Measurements from ENCODE around the gene SEMA4A. TPM values are rescaled to one million over a fixed set of nuclear protein-coding genes. Genes with fewer than 3 reads are reported as not detected.

Gene SEMA4A
- total RNA-seq, 3 donors from 2014 or later = 1.4 to 21.5 (median 9.2) TPM

DNA sequence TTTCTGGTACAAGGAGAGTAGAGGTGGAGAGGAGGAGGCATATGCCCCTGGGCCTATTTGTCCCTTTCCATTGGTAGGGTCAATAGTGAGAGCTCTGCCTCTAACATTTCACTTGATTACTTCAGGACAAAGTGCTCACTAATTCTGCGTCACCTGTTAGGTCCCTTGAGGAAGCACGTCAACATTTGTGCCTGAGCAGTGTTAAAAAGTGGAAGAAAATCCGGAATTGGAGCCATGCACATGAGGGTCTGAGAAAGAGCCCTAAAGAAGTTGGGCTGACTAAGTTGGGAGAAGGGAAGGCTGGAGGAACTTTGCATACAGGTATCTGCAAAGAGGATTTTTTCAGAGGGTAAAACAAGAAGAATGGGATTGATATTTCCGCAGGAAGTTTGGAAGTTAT is 42.5 kb downstream of the SEMA4A start:
- TF ChIP-seq POLR2AphosphoS5 (IDR thresholded peaks at IDR 0.05) (no peak), POLR2A (IDR thresholded peaks at IDR 0.05) (no peak)
- TF ChIP-seq, protein P1, sequence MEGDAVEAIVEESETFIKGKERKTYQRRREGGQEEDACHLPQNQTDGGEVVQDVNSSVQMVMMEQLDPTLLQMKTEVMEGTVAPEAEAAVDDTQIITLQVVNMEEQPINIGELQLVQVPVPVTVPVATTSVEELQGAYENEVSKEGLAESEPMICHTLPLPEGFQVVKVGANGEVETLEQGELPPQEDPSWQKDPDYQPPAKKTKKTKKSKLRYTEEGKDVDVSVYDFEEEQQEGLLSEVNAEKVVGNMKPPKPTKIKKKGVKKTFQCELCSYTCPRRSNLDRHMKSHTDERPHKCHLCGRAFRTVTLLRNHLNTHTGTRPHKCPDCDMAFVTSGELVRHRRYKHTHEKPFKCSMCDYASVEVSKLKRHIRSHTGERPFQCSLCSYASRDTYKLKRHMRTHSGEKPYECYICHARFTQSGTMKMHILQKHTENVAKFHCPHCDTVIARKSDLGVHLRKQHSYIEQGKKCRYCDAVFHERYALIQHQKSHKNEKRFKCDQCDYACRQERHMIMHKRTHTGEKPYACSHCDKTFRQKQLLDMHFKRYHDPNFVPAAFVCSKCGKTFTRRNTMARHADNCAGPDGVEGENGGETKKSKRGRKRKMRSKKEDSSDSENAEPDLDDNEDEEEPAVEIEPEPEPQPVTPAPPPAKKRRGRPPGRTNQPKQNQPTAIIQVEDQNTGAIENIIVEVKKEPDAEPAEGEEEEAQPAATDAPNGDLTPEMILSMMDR (IDR thresholded peaks at IDR 0.05) = no peak
- intact Hi-C loops (cut with DNase I; ENCODE audit: low total_unique reads) = no loop called here
- Histone ChIP-seq H3K4me1 (no peaks in the 10 kb centered on the region), H3K36me3 (no peaks in the 10 kb centered on the region), H3K27ac (no peak overlapping the region), H3K9me3 (no peaks in the 10 kb centered on the region), H3K4me3 (no peak overlapping the region), H3K27me3 (no peaks in the 10 kb centered on the region)
- no peak for DNase-seq (ENCODE audit: low spot score in 2 of 2)

- intact Hi-C loops (cut with DNase I; ENCODE audit: low total_unique reads) = no loop called here
- Histone ChIP-seq H3K27me3 (no peaks in the 10 kb centered on the region), H3K4me3 (no peak overlapping the region), H3K4me1 (no peaks in the 10 kb centered on the region), H3K9me3 (no peaks in the 10 kb centered on the region), H3K36me3 (no peaks in the 10 kb centered on the region), H3K27ac (no peak overlapping the region)
- TF ChIP-seq POLR2A (IDR thresholded peaks at IDR 0.05) = no peak
- TF ChIP-seq, protein P1 (IDR thresholded peaks at IDR 0.05) = no peak
- no peak for TF ChIP-seq POLR2AphosphoS5 (IDR thresholded peaks at IDR 0.05)
- no peak for DNase-seq (ENCODE audit: low spot score in 2 of 2)
Observed at GRCh38 chr1:156196445-156196844, 43.1 kb downstream of the SEMA4A start.

DNA sequence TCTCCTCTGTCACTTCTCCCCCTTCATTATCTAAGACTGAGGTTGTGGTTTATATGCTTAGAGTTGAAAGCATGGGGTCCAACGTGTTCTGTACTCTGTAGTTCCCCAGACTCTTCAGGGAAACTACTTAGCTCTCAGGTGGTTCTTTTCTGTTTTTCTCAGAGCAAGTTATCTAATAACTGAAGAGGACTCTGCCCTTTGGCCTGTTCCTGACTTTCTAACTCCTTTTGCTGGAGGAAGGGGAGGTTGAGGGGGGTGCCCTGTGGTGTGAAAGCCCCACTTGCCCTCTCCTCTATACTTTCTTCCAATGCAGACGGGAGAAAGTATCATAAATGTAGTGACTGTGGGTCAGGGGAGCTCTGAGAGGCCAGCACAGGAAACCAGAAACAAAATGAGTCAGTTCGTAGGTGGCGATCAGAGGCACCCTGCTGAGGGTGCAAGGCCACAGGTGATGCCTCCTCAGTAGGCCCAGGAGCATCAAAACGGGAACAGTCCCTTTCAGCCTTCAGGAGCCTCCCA is 45.5 kb downstream of the SEMA4A start:
- TF ChIP-seq POLR2AphosphoS5 (IDR thresholded peaks at IDR 0.05) (no peak), POLR2A (IDR thresholded peaks at IDR 0.05) (no peak)
- TF ChIP-seq, protein P1 (IDR thresholded peaks at IDR 0.05) = no peak
- no peaks in the 10 kb centered on the region for H3K27me3 ChIP-seq
- H3K27ac ChIP-seq = no peak overlapping the region
- no peaks in the 10 kb centered on the region for H3K36me3 ChIP-seq
- no peaks in the 10 kb centered on the region for H3K9me3 ChIP-seq
- H3K4me1 ChIP-seq = no peaks in the 10 kb centered on the region
- H3K4me3 ChIP-seq = no peak overlapping the region
- DNase-seq (ENCODE audit: low spot score in 2 of 2) = no peak
- intact Hi-C loops (cut with DNase I; ENCODE audit: low total_unique reads) = no loop called here

DNA sequence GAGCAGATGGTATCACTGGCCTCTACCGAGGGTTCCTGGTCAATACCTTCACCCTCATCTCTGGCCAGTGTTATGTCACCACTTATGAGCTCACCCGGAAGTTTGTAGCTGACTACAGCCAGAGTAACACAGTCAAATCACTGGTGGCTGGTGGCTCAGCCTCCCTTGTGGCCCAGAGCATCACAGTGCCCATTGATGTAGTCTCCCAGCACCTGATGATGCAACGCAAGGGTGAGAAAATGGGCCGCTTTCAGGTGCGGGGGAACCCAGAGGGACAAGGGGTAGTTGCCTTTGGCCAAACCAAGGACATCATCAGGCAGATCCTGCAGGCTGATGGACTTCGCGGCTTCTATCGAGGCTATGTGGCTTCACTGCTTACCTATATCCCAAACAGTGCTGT is 46.7 kb downstream of the SEMA4A start:
- no peak for DNase-seq (ENCODE audit: low spot score in 2 of 2)
- intact Hi-C loops (cut with DNase I; ENCODE audit: low total_unique reads) = no loop called here
- Histone ChIP-seq H3K27me3 (no peaks in the 10 kb centered on the region), H3K4me1 (no peaks in the 10 kb centered on the region), H3K36me3 (no peaks in the 10 kb centered on the region), H3K4me3 (no peak overlapping the region), H3K9me3 (no peaks in the 10 kb centered on the region), H3K27ac (no peak overlapping the region)
- TF ChIP-seq POLR2A (IDR thresholded peaks at IDR 0.05) = no peak
- no peak for TF ChIP-seq POLR2AphosphoS5 (IDR thresholded peaks at IDR 0.05)
- TF ChIP-seq, protein P1 (IDR thresholded peaks at IDR 0.05) = no peak

DNA sequence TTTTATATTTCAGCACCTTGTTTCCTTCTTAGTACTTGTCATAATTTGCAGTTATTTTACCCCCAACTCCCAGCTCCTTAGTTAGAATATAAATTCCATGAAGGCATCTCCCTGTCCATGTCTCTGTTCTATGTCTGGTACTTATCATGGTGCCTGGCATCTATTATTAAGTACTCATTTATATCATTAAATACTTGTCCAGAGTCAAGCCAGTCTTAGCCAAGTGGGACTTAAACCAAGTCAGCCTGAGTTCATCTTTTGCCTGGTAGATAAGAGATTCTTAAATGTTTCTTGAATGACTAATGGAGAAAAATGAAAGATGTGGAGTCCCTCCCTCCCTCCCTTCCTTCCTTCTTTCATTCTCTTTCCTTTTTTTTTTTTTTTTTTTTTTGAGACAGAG is 49.9 kb downstream of the SEMA4A start:
- Histone ChIP-seq H3K9me3 (no peaks in the 10 kb centered on the region), H3K4me1 (no peaks in the 10 kb centered on the region), H3K36me3 (no peaks in the 10 kb centered on the region), H3K27me3 (no peaks in the 10 kb centered on the region), H3K4me3 (no peak overlapping the region), H3K27ac (no peak overlapping the region)
- DNase-seq (ENCODE audit: low spot score in 2 of 2) = no peak
- intact Hi-C loops (cut with DNase I; ENCODE audit: low total_unique reads) = no loop called here
- TF ChIP-seq POLR2AphosphoS5 (IDR thresholded peaks at IDR 0.05) (no peak), POLR2A (IDR thresholded peaks at IDR 0.05) (no peak)
- TF ChIP-seq, protein P1 (IDR thresholded peaks at IDR 0.05) = no peak
